ENCODE data around the gene IP6K1.
"Not testable (repeated sequence)": the region's sequence is repeated elsewhere in the genome, so short reads cannot be mapped to it uniquely, and the experiment has no call there.

Gene IP6K1

DNA sequence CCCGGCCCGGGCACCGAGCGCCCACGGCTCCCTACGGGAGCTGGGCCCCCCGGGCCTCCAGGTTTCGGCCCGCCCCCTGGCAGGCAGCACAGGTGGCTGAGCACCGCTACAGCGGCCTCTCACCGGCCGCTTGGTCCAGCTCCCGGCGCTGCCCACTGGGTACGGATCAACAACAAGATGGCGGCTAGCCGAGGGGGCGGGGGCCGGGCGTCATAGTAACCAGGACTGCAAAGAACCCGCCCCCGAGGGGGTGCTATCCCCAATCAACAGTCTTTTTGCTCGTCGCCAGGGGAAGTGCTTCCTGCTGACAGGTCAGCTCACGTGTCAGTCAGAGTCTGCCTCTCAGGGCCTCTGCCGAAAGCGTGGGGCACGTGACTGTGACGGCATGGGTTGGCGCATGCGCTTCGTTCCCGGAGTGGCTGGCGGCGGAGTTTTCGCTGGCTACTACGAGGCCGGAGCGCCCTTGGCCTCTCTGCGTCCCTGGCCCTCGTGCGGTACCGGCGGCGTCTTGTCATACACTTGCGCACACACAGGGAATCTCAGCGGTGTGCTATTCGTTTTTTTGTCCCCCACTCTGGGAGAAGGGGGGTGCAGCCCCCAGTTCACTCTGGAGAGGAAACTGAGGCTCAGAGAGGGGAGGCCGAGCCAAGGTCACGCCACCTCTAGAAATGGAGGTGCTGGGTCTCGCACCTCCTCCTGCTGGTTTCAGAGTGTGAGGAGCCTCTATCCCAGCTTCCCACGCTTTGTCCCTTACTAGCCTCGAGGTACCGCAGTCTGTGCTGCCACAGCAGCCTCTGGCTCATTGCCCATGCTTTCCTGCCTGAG, at the start of gene IP6K1:
Gene IP6K1 (minus strand): TSS at position 186 of the 825 bp plus-strand sequence. CDS start 38,502 bp downstream, outside the sequence.
- peak; percentile 98 for DNase-seq

- DNase-seq: no peak
Observed at GRCh38 chr3:49831341-49831740, 45.0 kb upstream of the IP6K1 start.

DNA sequence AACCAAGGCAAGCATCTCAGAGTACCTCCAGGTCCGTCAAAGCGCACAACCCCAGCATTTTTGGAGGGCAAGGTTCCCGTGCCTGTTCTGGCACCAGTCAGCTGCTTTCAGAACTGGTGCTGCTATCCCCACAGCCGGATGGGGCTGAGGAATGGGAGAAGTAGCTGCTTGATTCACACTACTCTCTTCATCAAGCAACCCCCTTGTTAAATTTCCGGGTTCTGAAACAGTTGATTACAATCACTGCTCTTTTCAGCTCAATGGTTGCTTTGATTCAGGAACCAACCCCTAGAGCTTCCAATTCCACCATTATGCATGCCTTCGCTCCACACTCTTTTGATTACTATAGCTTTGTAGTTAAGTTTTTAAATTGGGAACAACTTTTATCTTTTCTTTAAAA, 39.7 kb upstream of the IP6K1 start:
- DNase-seq: no peak

- DNase-seq: not testable (repeated sequence)
Observed at GRCh38 chr3:49823131-49823530, 36.8 kb upstream of the IP6K1 start.

DNA sequence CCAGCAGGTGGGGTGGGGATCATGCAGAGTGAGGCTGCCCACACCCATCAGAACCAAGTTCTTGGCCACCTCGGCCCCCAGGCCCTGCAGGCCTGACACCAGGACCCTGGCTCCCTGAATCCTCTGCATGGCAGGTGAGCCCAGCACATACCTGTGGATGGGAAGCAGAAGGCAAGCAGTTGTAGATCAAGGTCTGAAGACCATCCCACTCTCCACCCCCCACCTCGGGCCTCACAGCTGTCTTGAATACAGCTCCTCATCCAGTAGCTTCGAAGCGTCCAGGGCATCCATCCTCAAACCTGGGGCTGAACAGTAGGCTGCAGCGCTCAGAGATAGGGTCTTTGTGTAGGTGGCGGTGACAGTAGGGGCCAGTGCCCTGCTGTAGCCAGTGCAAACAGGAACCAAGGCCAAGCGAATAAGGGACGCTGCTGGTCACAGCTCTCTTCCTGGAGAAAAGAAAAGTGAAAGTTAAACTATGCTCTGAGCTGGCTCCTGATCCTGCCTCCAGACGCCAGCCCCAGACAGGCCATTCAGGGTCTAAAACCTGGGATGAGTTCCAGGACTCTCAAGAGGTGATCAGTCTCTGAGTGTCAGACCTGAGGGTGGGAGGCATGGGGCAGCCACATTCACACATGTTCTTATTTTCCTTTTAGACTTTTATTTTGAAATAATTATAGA, 27.3 kb upstream of the IP6K1 start, which contains the start of gene UBA7:
Gene UBA7 (minus strand): TSS at position 457 of the 678 bp plus-strand sequence. CDS start 166 bp downstream, at position 291.
- DNase-seq: peak; percentile 1

DNA sequence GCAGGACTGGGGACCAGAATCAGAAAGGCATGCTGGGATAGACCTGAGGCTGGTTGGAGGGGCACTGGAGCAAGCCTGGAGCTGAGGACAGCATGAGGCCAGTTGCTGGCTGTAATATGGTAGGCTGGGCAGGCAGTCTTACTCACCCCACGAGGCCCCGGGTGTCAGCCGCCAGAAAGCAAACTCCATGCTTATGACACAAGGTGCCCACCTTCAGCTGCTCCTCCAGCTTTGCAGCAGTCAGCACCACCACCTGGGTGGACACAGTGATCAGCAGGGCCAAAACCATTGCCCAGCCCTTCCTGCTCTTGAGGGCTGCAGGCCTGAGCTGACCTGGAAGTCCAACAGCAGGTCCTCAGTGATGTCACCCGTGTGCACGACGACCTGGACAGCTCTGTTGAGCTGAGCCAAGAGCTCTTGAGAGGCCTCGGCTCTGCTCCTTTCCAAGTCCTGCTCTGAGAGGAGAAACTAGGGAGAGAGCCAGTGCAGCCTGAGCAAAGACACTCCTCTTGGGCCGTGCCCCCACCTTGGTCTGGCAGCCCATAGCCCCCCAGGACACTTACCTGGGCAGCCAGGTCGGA, 26.7 kb upstream of the IP6K1 start:
- DNase-seq: no peak

GRCh38 chr3:49807431-49808114, 21.2 kb upstream of the IP6K1 start:
- DNase-seq: no peak

- no peak for DNase-seq
Observed at GRCh38 chr3:49806850-49807249, 20.5 kb upstream of the IP6K1 start.

- no peak for DNase-seq
Observed at GRCh38 chr3:49805897-49806701, 19.8 kb upstream of the IP6K1 start.

GRCh38 chr3:49805367-49805782, 19.0 kb upstream of the IP6K1 start:
- no peak for DNase-seq

GRCh38 chr3:49804141-49805041, 18.0 kb upstream of the IP6K1 start:
- no peak for DNase-seq

DNA sequence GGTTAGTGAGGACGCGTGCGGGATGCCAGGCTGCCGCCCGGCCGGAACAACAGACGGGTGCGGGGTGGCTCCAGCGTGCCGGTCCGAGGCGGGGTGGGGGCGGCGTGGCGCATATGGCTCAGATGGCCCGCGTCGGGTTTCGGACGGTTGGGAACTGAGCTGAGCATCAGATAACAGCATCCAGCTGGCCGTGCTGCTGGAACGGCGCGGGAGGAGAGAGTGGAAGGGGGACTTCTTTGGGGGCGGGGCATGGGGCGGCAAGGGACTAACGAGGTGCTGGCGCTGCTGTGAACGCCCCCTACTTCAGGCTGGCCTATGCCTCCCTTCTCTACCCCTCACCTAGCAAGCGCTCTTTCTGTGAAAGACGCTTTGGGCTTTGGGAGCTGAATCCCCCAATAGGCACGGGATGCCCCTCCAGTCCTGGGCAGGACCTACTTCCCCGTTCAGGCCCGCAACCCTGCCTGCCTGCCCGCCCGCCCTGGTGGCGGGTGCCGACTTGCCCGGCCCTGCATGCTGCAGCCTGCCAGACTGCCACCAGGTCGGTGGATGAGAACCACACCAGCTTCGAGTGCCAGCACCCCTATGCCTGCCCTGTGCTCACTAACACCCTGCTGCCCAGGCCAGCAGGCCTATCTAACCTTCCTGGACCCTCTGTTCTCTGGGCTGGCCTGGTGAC, 17.3 kb upstream of the IP6K1 start:
- no peak for DNase-seq

- DNase-seq: peak; percentile 22
Observed at GRCh38 chr3:49802719-49803464, 16.6 kb upstream of the IP6K1 start, which contains the start of gene INKA1. INKA1 (plus strand) TSS chr3:49803261; CDS start chr3:49803393, 132 bp downstream.

GRCh38 chr3:49801160-49801559, 14.8 kb upstream of the IP6K1 start:
- DNase-seq: no peak

- DNase-seq: no peak
Observed at GRCh38 chr3:49799761-49800160, 13.4 kb upstream of the IP6K1 start, which contains the start of gene CDHR4. CDHR4 (minus strand) TSS chr3:49799873; CDS start chr3:49799812, 61 bp downstream.

DNA sequence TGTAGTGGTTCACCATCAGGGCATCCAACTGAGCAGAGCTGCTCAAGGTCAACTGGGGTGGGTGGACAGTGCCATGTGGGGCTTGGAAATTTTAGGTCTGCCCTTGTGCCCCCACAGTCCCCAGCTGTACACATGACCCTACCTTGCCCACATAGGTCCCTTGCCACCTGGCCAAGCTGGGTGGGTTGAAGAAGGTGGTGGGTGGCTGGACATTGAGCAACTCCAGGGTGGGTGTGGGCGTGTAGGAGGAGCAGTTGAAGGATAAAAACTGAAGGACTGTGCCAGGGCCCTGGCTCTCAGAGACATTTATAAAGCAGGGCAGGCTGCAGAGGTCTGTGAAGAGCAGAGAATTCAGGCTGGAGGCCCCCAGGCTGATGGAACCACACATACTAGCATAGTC, 12.8 kb upstream of the IP6K1 start:
- DNase-seq: no peak

DNA sequence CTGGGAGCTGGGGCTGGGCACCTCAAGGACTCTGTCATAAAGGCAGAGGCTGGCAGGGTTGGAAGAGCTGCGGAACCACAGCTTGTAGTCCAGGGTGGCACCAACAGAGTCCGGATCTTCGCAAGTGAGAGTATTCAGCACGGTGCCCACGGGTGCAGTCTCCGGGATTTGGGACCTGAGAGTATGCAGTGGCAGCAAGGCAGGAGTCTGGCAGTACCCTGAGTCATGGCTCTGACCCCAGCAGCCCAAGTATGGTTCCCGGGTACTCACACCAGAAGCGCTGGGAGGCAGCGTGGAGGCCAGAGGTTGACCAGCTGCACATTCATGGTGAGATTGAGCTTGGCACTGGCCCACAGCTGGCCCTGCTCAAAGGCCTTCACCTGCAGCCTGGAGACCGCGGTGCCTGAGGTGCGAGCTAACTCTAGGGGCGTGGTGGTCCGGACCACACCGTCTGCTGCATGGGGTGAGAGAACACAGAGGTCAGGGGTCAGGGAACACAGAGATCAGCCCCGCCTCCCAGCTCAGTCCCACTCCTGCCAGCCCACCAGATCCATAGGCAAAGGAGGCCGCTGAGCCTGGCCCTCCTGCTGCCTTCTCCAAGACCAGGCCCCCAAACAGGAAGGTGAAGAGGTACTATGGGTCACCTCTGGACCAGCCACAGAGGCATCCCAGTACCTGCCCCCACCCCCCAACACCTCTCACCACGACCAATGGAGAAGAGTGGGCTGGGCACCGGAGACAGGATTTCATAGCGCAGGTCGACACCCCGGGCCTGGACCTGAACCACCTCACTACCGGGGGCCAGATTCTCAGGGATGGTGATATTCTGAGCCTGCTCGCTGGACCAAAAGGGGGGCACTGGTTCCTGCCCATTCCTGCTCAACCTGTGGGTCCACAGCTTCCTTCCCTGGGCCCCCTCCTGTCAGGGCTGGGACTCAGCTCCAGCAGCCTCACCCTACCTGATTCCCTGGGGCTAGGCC, 8.9 kb upstream of the IP6K1 start:
- no peak for DNase-seq

GRCh38 chr3:49794431-49794830, 8.1 kb upstream of the IP6K1 start:
- DNase-seq: no peak
